Measurements from ENCODE around the gene STXBP2. TPM values are rescaled to one million over a fixed set of nuclear protein-coding genes. Genes with fewer than 3 reads are reported as not detected.
"Not testable (repeated sequence)": the region's sequence is repeated elsewhere in the genome, so short reads cannot be mapped to it uniquely, and the experiment has no call there.

Gene STXBP2
- total RNA-seq, 1 donor from 2014 or later = 152 TPM

GRCh38 chr19:7631577-7631976 lies 5.3 kb upstream of the STXBP2 start:
- intact Hi-C loops (cut with micrococcal nuclease) = no loop called here

DNA sequence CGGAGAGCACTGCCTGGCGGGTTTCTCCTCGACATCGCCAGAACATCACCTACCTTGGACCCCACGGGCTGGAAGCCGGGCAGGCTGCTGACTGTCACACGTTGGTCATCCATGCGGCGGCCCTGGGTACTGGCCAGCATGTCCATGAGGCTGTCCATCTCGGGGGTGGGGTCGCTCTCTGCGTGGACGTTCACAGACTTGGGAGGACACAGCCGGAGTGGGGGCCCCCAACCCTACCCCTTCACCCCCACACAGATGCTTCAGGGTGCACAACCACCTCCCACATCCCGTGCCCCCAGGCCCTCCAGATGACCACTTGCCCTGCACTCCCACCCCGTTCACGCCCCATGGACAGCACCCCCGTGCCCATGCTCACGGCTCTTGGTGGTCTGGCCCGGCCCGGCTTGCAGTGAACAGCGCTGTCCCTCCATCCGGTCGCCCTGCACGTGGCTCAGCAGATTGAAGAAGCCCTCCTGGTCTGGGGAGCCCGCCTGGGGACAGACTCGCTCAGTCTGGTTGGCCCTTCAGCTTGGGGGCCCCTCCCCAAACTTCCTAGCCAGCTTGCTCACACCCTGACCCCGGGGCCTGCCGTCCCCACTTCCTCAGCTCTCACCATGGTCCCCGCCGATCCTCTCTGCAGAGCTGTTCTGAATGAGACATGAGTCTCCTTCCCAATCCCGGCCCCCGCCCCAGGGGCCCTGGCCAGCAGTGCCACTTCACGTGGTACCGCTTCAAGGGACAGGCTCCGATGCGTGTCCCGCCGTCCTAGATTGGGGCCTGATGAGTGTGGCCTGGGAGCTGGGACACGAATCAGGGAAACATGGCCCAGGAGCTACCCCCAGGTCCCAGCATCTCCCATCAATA lies 4.3 kb upstream of the STXBP2 start:
- intact Hi-C loops (cut with micrococcal nuclease) = no loop called here

- intact Hi-C loops (cut with micrococcal nuclease) = no loop called here
Observed at GRCh38 chr19:7633698-7634097, 3.2 kb upstream of the STXBP2 start, which contains the start of gene PCP2. Gene PCP2 (minus strand): TSS chr19:7633719. CDS start chr19:7633457, 262 bp downstream.

DNA sequence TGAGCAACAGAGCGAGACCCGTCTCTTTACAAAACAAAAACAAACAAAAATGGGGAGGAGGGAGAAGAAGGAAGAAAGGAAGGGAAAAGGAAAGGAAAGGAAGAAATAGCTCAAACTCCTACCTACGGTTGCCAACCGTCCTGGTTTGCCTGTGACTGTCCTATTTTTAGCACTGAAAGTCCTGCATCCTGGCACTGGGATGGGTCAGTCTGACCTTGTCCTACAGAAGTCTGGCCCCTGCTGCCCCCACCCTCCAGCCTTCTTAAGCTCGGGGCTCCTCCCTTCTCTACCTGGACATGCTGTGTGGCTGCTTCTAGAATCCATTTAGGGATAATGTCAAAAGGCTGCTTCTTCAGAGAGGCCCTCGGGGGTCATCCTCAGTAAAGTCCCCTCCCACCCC lies 1.2 kb upstream of the STXBP2 start:
- intact Hi-C loops (cut with micrococcal nuclease) = no loop called here

- intact Hi-C loops (cut with micrococcal nuclease) = no loop called here
Observed at GRCh38 chr19:7636317-7636690, 606 bp upstream of the STXBP2 start.

GRCh38 chr19:7637374-7638256 lies 705 bp downstream of the STXBP2 start:
- intact Hi-C loops (cut with micrococcal nuclease) = loop anchor here (1.0 kb wide), 3 partner anchors 8 to 192 kb away; partner anchors contain the start of genes PET100 and XAB2

- intact Hi-C loops (cut with micrococcal nuclease) = no loop called here
Observed at GRCh38 chr19:7638802-7639465, 2.0 kb downstream of the STXBP2 start.

- intact Hi-C loops (cut with micrococcal nuclease) = no loop called here
Observed at GRCh38 chr19:7639863-7640348, 3.0 kb downstream of the STXBP2 start.

- intact Hi-C loops (cut with micrococcal nuclease) = no loop called here
Observed at GRCh38 chr19:7640803-7641202, 3.9 kb downstream of the STXBP2 start.

DNA sequence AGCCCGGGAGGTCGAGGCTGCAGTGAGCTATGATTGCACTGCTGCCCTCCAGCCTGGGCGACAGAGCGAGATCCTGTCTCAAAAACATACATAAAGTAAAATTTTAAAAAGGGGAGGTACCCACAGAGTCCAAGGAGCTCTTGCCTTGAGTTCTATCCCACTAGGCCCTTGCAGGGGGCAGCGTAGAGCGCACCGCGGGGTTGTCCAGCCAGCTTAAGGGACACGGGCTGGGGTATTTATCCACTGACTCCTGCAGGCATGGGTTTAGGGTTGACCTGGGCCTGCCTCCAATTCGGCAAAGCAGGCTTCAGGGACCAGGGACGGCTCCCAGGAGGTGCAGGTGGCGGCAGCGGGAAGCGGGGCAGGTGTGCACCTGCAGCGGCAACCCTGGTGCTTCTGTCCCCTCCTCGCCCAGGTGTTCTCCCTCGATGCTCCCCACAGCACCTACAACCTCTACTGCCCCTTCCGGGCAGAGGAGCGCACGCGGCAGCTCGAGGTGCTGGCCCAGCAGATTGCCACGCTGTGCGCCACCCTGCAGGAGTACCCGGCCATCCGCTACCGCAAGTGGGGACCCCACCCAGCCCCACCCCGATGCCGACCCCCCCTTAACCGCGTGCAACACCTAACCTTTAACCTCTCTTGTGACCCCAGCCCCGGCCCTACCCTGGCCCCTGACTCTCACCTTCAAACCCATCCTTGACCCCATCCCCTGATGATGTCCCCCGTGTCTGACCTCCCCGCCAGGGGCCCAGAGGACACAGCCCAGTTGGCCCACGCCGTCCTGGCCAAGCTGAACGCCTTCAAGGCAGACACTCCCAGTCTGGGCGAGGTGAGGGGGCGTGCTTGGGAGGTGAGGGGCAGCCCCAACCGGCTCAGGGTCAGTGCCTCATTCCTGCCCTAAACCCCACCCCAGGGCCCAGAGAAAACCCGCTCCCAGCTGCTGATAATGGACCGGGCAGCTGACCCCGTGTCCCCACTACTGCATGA lies 4.7 kb downstream of the STXBP2 start:
- intact Hi-C loops (cut with micrococcal nuclease) = no loop called here

DNA sequence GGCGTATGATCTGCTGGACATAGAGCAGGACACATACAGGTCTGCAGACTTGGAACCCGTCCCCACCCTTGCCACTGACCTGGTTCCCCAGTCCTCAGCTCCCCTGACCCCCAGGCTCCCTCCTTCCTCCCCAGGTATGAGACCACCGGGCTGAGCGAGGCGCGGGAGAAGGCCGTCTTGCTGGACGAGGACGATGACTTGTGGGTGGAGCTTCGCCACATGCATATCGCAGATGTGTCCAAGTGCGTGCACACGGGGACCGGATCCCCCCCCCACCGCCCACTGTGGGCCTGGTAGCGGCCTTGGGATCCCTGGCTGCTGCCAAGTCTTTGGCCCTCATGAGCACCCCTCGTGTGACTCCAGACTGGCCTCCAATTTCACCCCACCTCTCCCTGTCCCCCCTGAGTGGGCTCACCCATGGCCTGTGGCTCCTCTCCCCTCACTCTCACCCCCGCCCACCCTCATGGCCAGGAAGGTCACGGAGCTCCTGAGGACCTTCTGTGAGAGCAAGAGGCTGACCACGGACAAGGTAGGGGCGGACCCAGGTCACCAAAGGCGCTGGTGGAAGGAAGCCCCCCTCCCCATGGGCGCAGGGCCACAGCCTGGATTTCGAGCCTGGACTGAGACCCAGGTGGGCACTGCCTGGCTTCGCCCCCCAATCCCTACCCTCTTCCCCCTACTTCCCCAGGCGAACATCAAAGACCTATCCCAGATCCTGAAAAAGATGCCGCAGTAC lies 5.6 kb downstream of the STXBP2 start:
- intact Hi-C loops (cut with micrococcal nuclease) = no loop called here

DNA sequence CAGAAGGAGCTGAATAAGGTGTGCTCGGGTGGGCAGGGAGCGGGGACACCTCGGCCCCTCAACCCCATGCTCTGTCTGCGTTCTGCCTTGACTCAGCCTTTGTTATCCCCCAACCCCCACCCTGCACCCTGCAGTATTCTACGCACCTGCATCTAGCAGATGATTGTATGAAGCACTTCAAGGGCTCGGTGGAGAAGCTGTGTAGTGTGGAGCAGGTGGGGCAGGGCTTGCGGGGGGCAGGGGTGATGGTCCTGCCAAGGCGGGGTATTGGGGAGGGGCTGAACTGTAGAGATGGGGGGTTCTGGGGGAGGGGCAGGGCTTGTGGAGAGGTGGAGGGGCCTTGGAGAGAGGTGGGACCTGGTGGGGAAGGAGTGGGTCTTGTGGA lies 6.1 kb downstream of the STXBP2 start:
- intact Hi-C loops (cut with micrococcal nuclease) = no loop called here

GRCh38 chr19:7643629-7644549 lies 7.0 kb downstream of the STXBP2 start:
- intact Hi-C loops (cut with micrococcal nuclease) = not testable (repeated sequence)

GRCh38 chr19:7644550-7644877 lies 7.6 kb downstream of the STXBP2 start:
- intact Hi-C loops (cut with micrococcal nuclease) = no loop called here

GRCh38 chr19:7645163-7645562 lies 8.3 kb downstream of the STXBP2 start:
- intact Hi-C loops (cut with micrococcal nuclease) = no loop called here

DNA sequence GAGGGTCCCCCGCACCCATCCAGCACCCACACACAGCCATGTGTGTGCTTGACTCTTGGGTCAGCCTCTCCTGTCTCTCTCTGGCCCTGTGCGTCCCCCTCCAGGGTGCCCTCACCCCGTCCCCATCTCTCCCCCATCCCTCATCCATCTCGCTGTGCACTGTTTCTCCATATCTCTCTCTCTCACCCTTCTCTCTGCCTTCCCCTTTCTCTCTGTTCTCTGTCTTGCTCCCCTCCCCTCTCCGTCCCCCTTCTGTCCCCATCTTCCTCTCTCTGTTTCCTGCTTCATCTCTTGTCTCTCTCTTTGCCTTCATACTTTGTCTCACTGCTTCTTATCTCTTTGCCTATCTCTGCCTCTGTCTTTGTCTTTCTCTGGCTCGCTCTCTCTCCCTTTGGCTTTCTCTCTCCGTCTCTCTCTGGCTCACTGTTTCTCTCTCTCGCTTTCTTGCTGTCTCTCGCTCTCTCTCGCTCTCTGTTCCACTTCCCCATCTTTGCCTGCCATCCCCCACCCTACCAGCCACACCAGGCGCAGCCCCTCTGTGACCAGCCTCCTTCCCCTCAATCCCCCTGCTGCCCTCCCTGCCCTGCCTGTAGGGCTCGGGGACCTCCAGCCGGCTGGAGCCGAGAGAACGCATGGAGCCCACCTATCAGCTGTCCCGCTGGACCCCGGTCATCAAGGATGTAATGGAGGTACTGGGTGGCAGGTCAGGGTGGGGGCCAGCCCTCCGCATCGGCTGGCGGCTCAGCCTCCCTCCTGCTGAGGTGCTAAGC lies 8.9 kb downstream of the STXBP2 start:
- intact Hi-C loops (cut with micrococcal nuclease) = no loop called here

DNA sequence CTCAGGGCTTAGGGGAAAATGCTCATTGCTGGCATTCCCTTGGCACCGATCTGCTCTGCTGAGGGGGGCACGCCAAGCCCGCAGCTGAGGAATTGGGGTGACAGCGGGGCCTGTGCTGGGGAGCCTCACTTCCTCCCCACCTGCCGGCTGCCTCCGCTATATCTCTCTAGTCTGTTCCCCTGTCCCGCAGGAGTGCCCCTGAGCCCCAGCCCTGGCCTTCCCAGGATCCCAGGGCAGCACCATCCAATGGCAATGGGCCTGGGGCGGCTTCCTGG lies 9.5 kb downstream of the STXBP2 start:
- intact Hi-C loops (cut with micrococcal nuclease) = no loop called here

- intact Hi-C loops (cut with micrococcal nuclease) = no loop called here
Observed at GRCh38 chr19:7647156-7647555, 10.2 kb downstream of the STXBP2 start.

All from T-helper 1 cell treated with Interleukin-12 subunit alpha and Interleukin-12 subunit beta and Interleukin-4 antibody, amounts not matched to agents 30 ng/mL and 1 ng/mL, for 36 hours (primary cell).